T-helper 1 cell (primary cell): ENCODE results near the gene YEATS4.
"Not testable (repeated sequence)": the region's sequence is repeated elsewhere in the genome, so short reads cannot be mapped to it uniquely, and the experiment has no call there.

Experiments used
- DNase-seq, 5 donors: peaks; one replicate each; pipeline ENCODE4 v3.0.0-alpha.2; 2012 to 2020
- total RNA-seq, 4 donors: gene quantifications; one replicate each; lab custom pipeline; 2026; lab: John Stamatoyannopoulos, UW

Gene YEATS4
- total RNA-seq, result 12.9 to 29.6 (median 17.0) reads per million in 4 donors

- peak; percentile 70 to 96 (median 78) for DNase-seq
Observed at GRCh38 chr12:69359531-69360347, at the start of gene YEATS4. Gene YEATS4, plus strand, starts transcription at chr12:69359743. Its CDS starts 230 bp downstream, at chr12:69359973.

DNA sequence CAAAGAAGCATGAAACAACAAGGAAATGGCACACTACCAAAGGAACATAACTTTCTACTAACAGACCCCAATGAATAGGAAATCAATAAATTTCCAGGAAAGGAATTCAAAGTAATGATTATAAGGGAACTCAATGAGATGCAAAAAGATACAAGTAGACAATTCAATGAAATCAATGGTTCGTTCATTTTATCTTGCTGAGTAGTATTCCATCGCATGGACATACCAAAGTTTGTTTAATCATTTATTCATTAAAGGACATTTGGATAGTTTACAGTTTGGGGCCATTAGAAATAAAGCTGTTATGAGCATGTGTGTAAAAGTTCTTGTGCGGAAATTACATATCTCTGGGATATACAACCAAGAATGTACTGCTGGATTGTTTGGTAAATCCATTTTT is 46.3 kb upstream of the YEATS4 start:
- no peak for DNase-seq

DNA sequence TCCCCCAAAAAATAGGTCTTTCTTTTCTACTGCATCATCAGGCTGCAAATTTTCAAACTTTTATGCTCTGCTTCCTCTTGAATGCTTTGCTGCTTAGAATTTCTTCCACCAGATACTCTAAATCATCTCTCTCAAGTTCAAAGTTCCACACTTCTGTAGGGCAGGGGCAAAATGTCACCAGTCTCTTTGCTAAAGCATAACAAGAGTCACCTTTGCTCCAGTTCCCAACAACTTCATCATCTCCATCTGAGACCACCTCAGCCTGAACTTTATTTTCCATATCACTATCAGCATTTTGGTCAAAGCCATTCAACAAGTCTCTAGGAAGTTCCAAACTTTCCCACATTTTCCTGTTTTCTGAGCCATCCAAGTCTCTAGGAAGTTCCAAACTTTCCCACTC is 42.8 kb upstream of the YEATS4 start:
- not testable (repeated sequence) for DNase-seq

DNA sequence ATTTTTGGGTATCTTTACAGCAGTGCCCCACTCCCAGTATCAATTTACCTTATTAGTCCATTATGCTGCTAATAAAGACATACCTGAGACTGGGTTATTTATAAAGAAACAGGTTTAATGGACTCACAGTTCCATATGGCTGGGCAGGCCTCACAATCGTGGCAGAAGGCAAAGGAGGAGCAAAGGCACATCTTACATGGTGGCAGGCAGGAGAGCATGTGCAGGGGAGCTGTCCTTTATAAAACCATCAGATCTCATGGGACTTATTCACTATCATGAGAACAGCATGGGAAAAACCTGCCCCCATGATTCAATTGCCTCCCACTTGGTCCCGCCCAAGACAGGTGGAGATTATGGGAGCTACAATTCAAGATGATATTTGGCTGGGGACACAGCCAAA is 42.3 kb upstream of the YEATS4 start:
- not testable (repeated sequence) for DNase-seq

DNA sequence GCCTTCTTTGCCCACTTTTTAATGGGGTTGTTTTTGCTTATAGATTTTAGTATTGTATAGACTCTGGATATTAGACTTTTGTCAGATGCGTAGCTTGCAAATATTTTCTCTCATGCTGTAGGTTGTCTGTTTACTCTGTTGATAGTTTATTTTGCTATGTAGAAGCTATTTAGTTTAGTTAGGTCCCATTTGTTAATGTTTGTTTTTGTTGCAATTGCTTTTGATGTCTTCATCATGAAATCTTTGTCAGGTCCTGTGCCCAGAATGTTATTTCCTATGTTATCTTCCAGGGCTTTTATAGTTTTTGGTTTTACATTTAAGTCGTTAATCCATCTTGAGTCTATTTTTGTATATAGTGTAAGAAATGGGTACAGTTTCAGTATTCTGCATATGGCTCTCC is 41.3 kb upstream of the YEATS4 start:
- no peak for DNase-seq

- no peak for DNase-seq
Observed at GRCh38 chr12:69321351-69321750, 38.2 kb upstream of the YEATS4 start.

GRCh38 chr12:69324797-69325466 is 34.6 kb upstream of the YEATS4 start:
- peak in 1 of 5 donors; percentile 13 for DNase-seq

DNA sequence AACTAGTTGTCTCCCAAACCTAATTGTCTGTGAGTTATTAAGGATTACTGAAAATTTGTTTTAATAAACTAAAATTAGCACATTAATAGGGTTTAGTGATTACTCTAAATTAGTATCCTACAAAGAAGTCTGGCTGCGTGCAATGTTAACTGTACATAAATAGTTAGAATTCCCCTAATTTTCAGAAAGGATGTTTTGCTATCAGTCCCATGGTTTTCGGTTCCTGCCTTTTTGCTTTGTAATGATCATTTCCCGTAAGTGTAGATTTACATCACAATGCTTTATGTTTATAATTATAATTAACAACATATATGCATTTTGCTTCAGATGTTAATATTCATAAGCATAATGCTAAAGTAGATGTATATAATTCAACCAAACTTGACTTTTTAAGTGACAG is 31.1 kb upstream of the YEATS4 start:
- DNase-seq, result no peak

- peak in 2 of 5 donors; percentile 2 to 67 for DNase-seq
Observed at GRCh38 chr12:69329669-69330428, 29.7 kb upstream of the YEATS4 start.

DNA sequence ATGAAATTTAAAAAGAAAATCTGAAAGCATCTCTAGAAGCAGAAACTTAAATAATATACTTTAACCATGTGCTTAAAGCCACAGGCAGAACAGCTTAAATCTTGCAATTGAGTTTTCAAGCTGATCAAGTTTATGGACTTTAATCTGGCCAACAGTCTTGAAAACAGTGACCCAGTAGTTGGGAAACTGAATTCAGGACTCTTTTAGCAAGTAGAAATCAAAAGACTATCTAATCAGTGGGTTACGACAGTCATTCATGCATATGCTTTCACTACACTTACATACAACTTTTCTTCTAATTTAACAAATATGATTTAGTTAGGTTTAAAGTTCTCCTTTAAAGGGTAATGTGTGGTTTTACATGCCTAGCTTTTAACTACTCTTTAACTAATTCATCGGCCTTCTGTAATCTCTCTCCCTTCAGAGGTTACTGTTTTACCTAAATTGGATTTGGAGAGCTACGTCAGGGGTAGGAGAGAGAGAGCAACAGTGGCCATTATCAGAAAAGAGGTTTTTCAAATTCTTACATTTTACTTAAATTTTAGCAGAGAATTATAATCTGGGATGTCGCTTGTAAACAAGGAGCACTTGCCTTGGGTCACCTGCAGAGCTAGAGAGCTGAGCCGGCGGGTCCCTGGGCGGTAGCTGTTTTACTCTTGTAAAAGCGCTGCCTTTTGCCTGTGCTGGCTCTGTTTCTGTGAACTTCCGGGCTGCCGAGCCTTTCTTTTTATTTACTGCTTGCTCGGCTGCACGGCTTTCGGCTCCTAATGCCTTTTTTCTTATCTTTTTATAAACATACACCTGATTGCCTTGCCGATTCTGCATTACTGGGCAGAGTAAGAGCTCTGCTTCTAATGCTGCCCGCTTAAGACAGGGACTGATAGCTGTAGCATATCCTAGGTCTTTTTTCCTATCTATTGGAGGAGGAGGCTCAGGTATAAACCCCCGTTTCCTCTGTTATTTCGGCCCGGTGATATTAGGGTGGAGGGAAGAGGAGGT is 28.8 kb upstream of the YEATS4 start:
- peak; percentile 13 to 74 (median 37) for DNase-seq

DNA sequence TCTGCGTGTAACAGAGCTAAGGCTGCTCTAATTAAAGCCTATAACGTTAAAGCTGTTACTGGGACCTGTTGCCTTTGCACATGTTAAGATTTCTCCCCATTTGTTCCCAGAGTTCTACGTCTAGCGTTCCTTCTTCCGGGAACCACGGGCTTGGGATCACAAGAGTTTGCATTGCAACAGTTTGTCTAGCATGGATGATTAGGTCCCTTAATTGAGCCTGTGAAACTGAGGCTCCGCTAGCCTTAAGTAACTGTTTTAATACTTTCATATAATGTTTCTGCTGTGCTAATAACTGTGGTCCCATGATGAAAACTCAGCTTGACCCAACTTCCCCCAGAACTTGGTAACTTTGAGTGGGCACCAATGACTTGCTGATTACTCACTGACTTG is 28.0 kb upstream of the YEATS4 start:
- DNase-seq, result no peak

DNA sequence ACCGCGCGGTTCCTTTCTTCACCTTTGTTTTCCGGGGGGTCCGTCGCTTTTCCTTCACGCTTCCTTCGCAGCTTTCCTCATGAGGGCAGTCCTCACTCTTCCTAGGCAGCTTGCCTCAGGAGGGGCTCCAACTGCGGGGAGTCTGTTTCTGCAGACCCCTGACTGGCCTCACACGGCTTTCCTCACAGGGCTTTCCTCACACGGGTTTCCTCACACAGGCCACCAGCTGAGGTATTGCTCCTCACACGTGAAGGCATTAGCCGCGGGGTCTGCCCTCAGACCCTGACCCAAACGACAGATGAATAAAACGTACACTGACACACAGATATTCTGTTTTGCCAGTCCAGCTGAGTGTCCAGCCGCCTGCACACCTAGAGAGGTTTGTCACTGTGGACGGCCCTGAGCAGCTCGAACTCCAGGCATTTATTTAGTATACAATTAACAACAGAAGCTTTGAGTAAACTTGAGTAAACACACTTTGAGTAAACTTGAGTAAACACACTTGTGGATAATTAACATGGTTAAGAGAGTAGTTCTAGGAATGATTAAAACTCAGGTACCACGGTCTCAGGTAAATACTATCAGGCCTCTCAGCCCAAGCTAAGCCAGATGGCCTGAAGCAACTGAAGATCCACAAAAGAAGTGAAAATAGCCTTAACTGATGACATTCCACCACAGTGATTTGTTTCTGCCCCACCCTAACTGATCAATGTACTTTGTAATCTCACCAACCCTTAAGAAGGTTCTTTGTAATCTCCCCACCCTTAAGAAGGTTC is 27.4 kb upstream of the YEATS4 start:
- no peak for DNase-seq

- no peak for DNase-seq
Observed at GRCh38 chr12:69332815-69333358, 26.7 kb upstream of the YEATS4 start.

DNA sequence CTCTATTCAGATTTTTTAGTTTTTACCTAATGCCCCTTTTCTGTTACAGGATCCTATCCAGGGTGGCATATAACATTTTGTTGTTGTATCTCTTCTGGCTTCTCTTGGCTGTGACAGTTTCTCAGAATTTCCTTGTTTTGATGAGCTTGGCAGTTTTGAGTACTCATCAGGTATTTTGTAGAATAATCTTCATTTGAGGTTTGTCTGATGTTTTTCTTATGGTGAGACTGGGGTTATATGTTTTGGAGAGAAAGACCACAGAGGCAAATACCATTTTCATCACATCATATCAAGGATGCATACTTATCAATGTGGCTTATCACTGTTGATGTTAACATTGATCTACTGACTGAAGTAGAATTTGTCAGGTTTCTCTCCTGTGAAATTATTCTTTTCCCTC is 25.4 kb upstream of the YEATS4 start:
- DNase-seq, result peak in 1 of 5 donors; percentile 11

GRCh38 chr12:69337311-69338090 is 22.0 kb upstream of the YEATS4 start:
- DNase-seq, result no peak

- DNase-seq, result no peak
Observed at GRCh38 chr12:69338120-69338859, 21.3 kb upstream of the YEATS4 start.

- no peak for DNase-seq
Observed at GRCh38 chr12:69338936-69339335, 20.6 kb upstream of the YEATS4 start.

- no peak for DNase-seq
Observed at GRCh38 chr12:69339999-69340398, 19.5 kb upstream of the YEATS4 start.

DNA sequence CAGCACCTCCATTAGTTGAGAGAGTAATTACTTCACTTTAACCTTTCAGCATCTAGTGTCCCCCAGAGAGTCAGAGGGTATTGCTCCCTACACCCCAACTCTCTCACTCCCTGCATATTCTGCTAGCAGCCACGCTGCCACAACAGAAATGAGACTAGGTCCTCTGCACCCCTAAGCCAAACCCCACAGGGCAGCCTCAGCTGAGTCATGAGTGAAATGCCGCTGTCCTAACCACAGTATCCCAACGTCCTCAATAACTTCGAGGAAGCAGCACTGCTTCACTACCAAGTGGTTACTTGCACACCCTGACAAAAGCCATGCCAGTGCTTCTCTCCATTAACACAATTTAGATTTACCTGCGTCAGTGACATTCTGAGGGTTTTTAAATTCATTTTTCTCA is 18.2 kb upstream of the YEATS4 start:
- no peak for DNase-seq
